Measurements from ENCODE around the gene ATAD3A. TPM values are rescaled to one million over a fixed set of nuclear protein-coding genes. Genes with fewer than 3 reads are reported as not detected.

ATAD3A gene
- total RNA-seq, 1 donor from 2014 or later = 18.3 TPM

GRCh38 chr1:1564268-1564667 is 52.3 kb downstream of the ATAD3A start:
- peak; percentile 19 for ATAC-seq
- intact Hi-C loops (cut with micrococcal nuclease) = no loop called here
- no peak for DNase-seq

- ATAC-seq (no peak), DNase-seq (no peak)
- intact Hi-C loops (cut with micrococcal nuclease) = no loop called here
Measured at GRCh38 chr1:1565340-1565739, 53.4 kb downstream of the ATAD3A start.

GRCh38 chr1:1567152-1567875 is 55.4 kb downstream of the ATAD3A start:
- intact Hi-C loops (cut with micrococcal nuclease) = no loop called here
- DNase-seq = no peak
- no peak for ATAC-seq

GRCh38 chr1:1567891-1568291 is 55.9 kb downstream of the ATAD3A start:
- ATAC-seq (no peak), DNase-seq (no peak)
- intact Hi-C loops (cut with micrococcal nuclease) = no loop called here

- ATAC-seq (peak; percentile 17), DNase-seq (no peak)
- intact Hi-C loops (cut with micrococcal nuclease) = no loop called here
Measured at GRCh38 chr1:1569341-1569740, 57.4 kb downstream of the ATAD3A start.

GRCh38 chr1:1573843-1574720 is 62.1 kb downstream of the ATAD3A start:
- peak; percentile 3 for DNase-seq
- intact Hi-C loops (cut with micrococcal nuclease) = no loop called here
- peak; percentile 81 for ATAC-seq

GRCh38 chr1:1574721-1575537 is 63.0 kb downstream of the ATAD3A start, which contains the start of gene SSU72:
Gene SSU72, minus strand, starts transcription at chr1:1574863. Its CDS starts 306 bp downstream, at chr1:1574557.
- DNase-seq (peak; percentile 97), ATAC-seq (peak; percentile 96)
- intact Hi-C loops (cut with micrococcal nuclease) = no loop called here

- ATAC-seq (no peak), DNase-seq (peak; percentile 22)
- intact Hi-C loops (cut with micrococcal nuclease) = no loop called here
Measured at GRCh38 chr1:1577367-1578011, 65.5 kb downstream of the ATAD3A start.

GRCh38 chr1:1578371-1578940 is 66.5 kb downstream of the ATAD3A start:
- intact Hi-C loops (cut with micrococcal nuclease) = no loop called here
- ATAC-seq (no peak), DNase-seq (peak; percentile 19)

- intact Hi-C loops (cut with micrococcal nuclease) = no loop called here
- DNase-seq = no peak
- no peak for ATAC-seq
Measured at GRCh38 chr1:1582585-1583346, 70.8 kb downstream of the ATAD3A start.

GRCh38 chr1:1583347-1584010 is 71.5 kb downstream of the ATAD3A start:
- no peak for ATAC-seq
- intact Hi-C loops (cut with micrococcal nuclease) = no loop called here
- no peak for DNase-seq

Other genes with a start within 250 kb of the ATAD3A start
- gene UBE2J2, start 238.3 kb upstream of the ATAD3A start, total RNA-seq = 39.5 TPM
- gene SCNN1D, start 231.7 kb upstream of the ATAD3A start, total RNA-seq = 3.0 TPM
- gene ACAP3, start 204.2 kb upstream of the ATAD3A start, total RNA-seq = 60.4 TPM
- gene PUSL1, start 203.6 kb upstream of the ATAD3A start, total RNA-seq = 11.1 TPM
- 77.2 TPM for gene INTS11, start 187.5 kb upstream of the ATAD3A start, total RNA-seq
- gene CPTP, start 187.4 kb upstream of the ATAD3A start, total RNA-seq = 112 TPM
- 0.57 TPM for gene TAS1R3, start 180.9 kb upstream of the ATAD3A start, total RNA-seq
- gene DVL1, start 162.7 kb upstream of the ATAD3A start, total RNA-seq = 144 TPM
- gene MXRA8, start 153.6 kb upstream of the ATAD3A start, total RNA-seq = 16.8 TPM
- gene AURKAIP1, start 137.0 kb upstream of the ATAD3A start, total RNA-seq = 268 TPM
- 61.0 TPM for gene CCNL2, start 112.8 kb upstream of the ATAD3A start, total RNA-seq
- gene MRPL20, start 104.9 kb upstream of the ATAD3A start, total RNA-seq = 155 TPM
- gene ANKRD65, start 90.9 kb upstream of the ATAD3A start, total RNA-seq = 2.1 TPM
- 13.5 TPM for gene VWA1, start 76.5 kb upstream of the ATAD3A start, total RNA-seq
- gene ATAD3C, start 62.5 kb upstream of the ATAD3A start, total RNA-seq = 1.9 TPM
- 9.5 TPM for gene ATAD3B, start 40.4 kb upstream of the ATAD3A start, total RNA-seq
- gene TMEM240, start 28.5 kb downstream of the ATAD3A start, total RNA-seq = 8.9 TPM
- 118 TPM for gene SSU72, start 62.7 kb downstream of the ATAD3A start, total RNA-seq
- 3.6 TPM for gene FNDC10, start 88.0 kb downstream of the ATAD3A start, total RNA-seq
- 131 TPM for gene MIB2, start 103.3 kb downstream of the ATAD3A start, total RNA-seq
- gene MMP23B, start 120.0 kb downstream of the ATAD3A start, total RNA-seq = 47.9 TPM
- 26.1 TPM for gene CDK11B, start 146.8 kb downstream of the ATAD3A start, total RNA-seq
- gene SLC35E2B, start 180.6 kb downstream of the ATAD3A start, total RNA-seq = 25.3 TPM
- 22.3 TPM for gene CDK11A, start 212.2 kb downstream of the ATAD3A start, total RNA-seq

Measured in left ventricle myocardium superior (tissue), 1 donor.